H1 (cell line): Measurements from ENCODE around the gene PRRC2C. TPM values are rescaled to one million over a fixed set of nuclear protein-coding genes. Genes with fewer than 3 reads are reported as not detected.

ENCODE experiments used
- CTCF ChIA-PET: fragments of 300-600 bp; sonication (Branson Sonifier 250); formaldehyde crosslinking; loops from one replicate; lab custom pipeline; 2021; ENCODE audit not compliant: partially characterized antibody; lab: Charles Lee
- POLR2A ChIA-PET: fragments of 300-600 bp; sonication (Branson Sonifier 250); formaldehyde crosslinking; loops from one replicate; lab custom pipeline; 2021; ENCODE audit warnings: inconsistent platforms; ENCODE audit not compliant: partially characterized antibody; lab: Charles Lee
- DNase-seq, 2 experiments: peaks; one replicate each; pipeline versions ENCODE4 v3.0.0 to v3.0.0-alpha.2; 2010 to 2022; ENCODE audit warnings: low spot score in 2 of 2, low read depth in 1 of 2, mixed read lengths in 1 of 2
- FAIRE-seq: peaks from 2 replicates; lab custom pipeline; 2011; peaks lifted over from hg19 to GRCh38; lab: Jason Lieb, UNC
- H2AFZ ChIP-seq: 2 replicates; pipeline ENCODE4 v1.8.1; 2012; ENCODE audit warnings: low read length, inconsistent platforms
- H2AK5ac ChIP-seq: 2 replicates; pipeline ENCODE4 v1.6.1; 2013; ENCODE audit warnings: low read depth, low read length
- H2BK120ac ChIP-seq: replicated peaks from 2 replicates; pipeline ENCODE3; 2013; ENCODE audit warnings: low read depth, low read length, inconsistent platforms
- H2BK12ac ChIP-seq: 2 replicates; pipeline ENCODE4 v1.6.1; 2013; ENCODE audit warnings: low read depth, low read length
- H2BK15ac ChIP-seq: 2 replicates; pipeline ENCODE4 v1.6.1; 2013; ENCODE audit warnings: low read length
- H2BK20ac ChIP-seq: 2 replicates; pipeline ENCODE4 v1.6.1; 2013; ENCODE audit warnings: low read length
- H2BK5ac ChIP-seq: 2 replicates; pipeline ENCODE4 v1.6.1; 2013; ENCODE audit warnings: low read depth, low read length
- H3K14ac ChIP-seq: 2 replicates; pipeline ENCODE4 v1.6.1; 2013; ENCODE audit warnings: inconsistent platforms; ENCODE audit not compliant: insufficient read length
- H3K18ac ChIP-seq: 2 replicates; pipeline ENCODE4 v1.6.1; 2013; ENCODE audit warnings: low read length; ENCODE audit errors: extremely low read depth
- H3K23ac ChIP-seq: 2 replicates; pipeline ENCODE4 v1.6.1; 2013; ENCODE audit warnings: inconsistent platforms; ENCODE audit not compliant: insufficient read length
- H3K23me2 ChIP-seq: 2 replicates; pipeline ENCODE4 v1.6.1; 2013; ENCODE audit warnings: low read depth, low read length
- H3K27ac ChIP-seq: 2 replicates; pipeline ENCODE4 v1.6.1; 2011; ENCODE audit warnings: low read depth, low read length, inconsistent platforms
- H3K27me3 ChIP-seq, 4 experiments: replicated peaks in 1 of 4; 1 replicate in 1 of 4; 2 replicates in 3 of 4; pipeline versions ENCODE4 v1.6.1 to v1.8.1; 2011 to 2013; ENCODE audit warnings: low read length in 3 of 4, mild to moderate bottlenecking in 3 of 4, inconsistent platforms in 2 of 4, mixed read lengths in 2 of 4, moderate library complexity in 1 of 4; ENCODE audit not compliant: control insufficient read depth in 3 of 4, insufficient read depth in 3 of 4; ENCODE audit errors: extremely low read depth in 1 of 4
- H3K36me3 ChIP-seq, 4 experiments: 2 replicates each; pipeline versions ENCODE4 v1.6.1 to v1.8.1; 2011 to 2013; ENCODE audit warnings: mild to moderate bottlenecking in 4 of 4, low read length in 3 of 4, moderate library complexity in 2 of 4, control low read depth in 1 of 4, inconsistent platforms in 1 of 4; ENCODE audit not compliant: insufficient read depth in 4 of 4, control insufficient read depth in 2 of 4
- H3K4ac ChIP-seq: replicated peaks from 2 replicates; pipeline ENCODE3; 2013; ENCODE audit warnings: low read length, low read depth, mixed read lengths, inconsistent platforms; ENCODE audit not compliant: insufficient read length
- H3K4me1 ChIP-seq, 4 experiments: replicated peaks in 1 of 4; 1 replicate in 1 of 4; 2 replicates in 3 of 4; pipeline versions ENCODE4 v1.6.1 to v1.8.1; 2011 to 2013; ENCODE audit warnings: low read length in 3 of 4, inconsistent platforms in 2 of 4, mixed read lengths in 1 of 4; ENCODE audit not compliant: insufficient read depth in 4 of 4, control insufficient read depth in 3 of 4
- H3K4me2 ChIP-seq, 2 experiments: 2 replicates each; pipeline versions ENCODE4 v1.6.1 to v1.8.1; 2011 to 2013; ENCODE audit warnings: low read depth in 2 of 2, low read length in 2 of 2, control low read depth in 1 of 2, inconsistent platforms in 1 of 2, mild to moderate bottlenecking in 1 of 2; ENCODE audit not compliant: insufficient read depth in 1 of 2
- H3K4me3 ChIP-seq, 4 experiments: fragments of 200-600, 300-600 bp in 1 of 4; sonication (generic), shearing (Covaris generic), sonication (Bioruptor Twin) in 1 of 4; 2 replicates each; pipeline versions ENCODE4 v1.5.1 to v1.8.1; 2011 to 2016; ENCODE audit warnings: low read length in 4 of 4, low read depth in 3 of 4, control low read depth in 2 of 4, inconsistent platforms in 2 of 4, mild to moderate bottlenecking in 2 of 4, mixed read lengths in 1 of 4, moderate library complexity in 1 of 4; ENCODE audit not compliant: insufficient read depth in 2 of 4; ENCODE audit errors: extremely low read depth in 1 of 4
- H3K56ac ChIP-seq: replicated peaks from 2 replicates; pipeline ENCODE3; 2013; ENCODE audit warnings: low read depth, mild to moderate bottlenecking, mixed read lengths, low read length, inconsistent platforms; ENCODE audit not compliant: insufficient read length
- H3K79me1 ChIP-seq: 2 replicates; pipeline ENCODE4 v1.6.1; 2013; ENCODE audit warnings: low read depth, low read length, control low read depth
- H3K79me2 ChIP-seq, 2 experiments: 2 replicates each; pipeline versions ENCODE4 v1.6.1 to v1.8.1; 2012 to 2013; ENCODE audit warnings: low read length in 2 of 2, mild to moderate bottlenecking in 2 of 2, inconsistent platforms in 1 of 2; ENCODE audit not compliant: insufficient read depth in 2 of 2, control insufficient read depth in 1 of 2
- H3K9ac ChIP-seq, 4 experiments: replicated peaks in 1 of 4; 1 replicate in 1 of 4; 2 replicates in 3 of 4; pipeline versions ENCODE4 v1.6.1 to v1.8.1; 2011 to 2013; ENCODE audit warnings: low read depth in 3 of 4, low read length in 3 of 4, control low read depth in 2 of 4, mild to moderate bottlenecking in 2 of 4, moderate library complexity in 2 of 4, inconsistent platforms in 1 of 4; ENCODE audit errors: extremely low read depth in 1 of 4
- H3K9me3 ChIP-seq, 2 experiments: 2 replicates each; pipeline versions ENCODE4 v1.6.1 to v1.8.1; 2012 to 2013; ENCODE audit warnings: mild to moderate bottlenecking in 2 of 2, moderate library complexity in 2 of 2, control low read depth in 1 of 2, inconsistent platforms in 1 of 2, low read depth in 1 of 2, low read length in 1 of 2, mixed read lengths in 1 of 2; ENCODE audit not compliant: insufficient read depth in 2 of 2
- H4K20me1 ChIP-seq, 2 experiments: replicated peaks in 1 of 2; 2 replicates each; pipeline versions ENCODE3 to v1.8.1; 2011 to 2013; ENCODE audit warnings: inconsistent platforms in 2 of 2, low read length in 2 of 2, mild to moderate bottlenecking in 1 of 2; ENCODE audit not compliant: insufficient read depth in 2 of 2, control insufficient read depth in 1 of 2
- H4K5ac ChIP-seq: 2 replicates; pipeline ENCODE4 v1.6.1; 2013; ENCODE audit warnings: low read length, low read depth, mixed read lengths, inconsistent platforms; ENCODE audit not compliant: insufficient read length
- H4K8ac ChIP-seq: 2 replicates; pipeline ENCODE4 v1.8.0; 2013; ENCODE audit warnings: mild to moderate bottlenecking, moderate library complexity, low read length, inconsistent platforms; ENCODE audit not compliant: insufficient read depth; ENCODE audit errors: extremely low read depth
- H4K91ac ChIP-seq: replicated peaks from 2 replicates; pipeline ENCODE3; 2013; ENCODE audit warnings: low read length, mixed read lengths, inconsistent platforms; ENCODE audit not compliant: insufficient read length
- CEBPB ChIP-seq: IDR thresholded peaks from 2 replicates; pipeline ENCODE4 v1.6.1; 2012; ENCODE audit warnings: low read depth, low read length
- EZH2 ChIP-seq: fragments of 200-600 bp; sonication (generic); IDR thresholded peaks from 2 replicates; pipeline ENCODE4 v1.7.1; 2012; ENCODE audit warnings: low read depth, mild to moderate bottlenecking, moderate library complexity, low read length, inconsistent platforms; ENCODE audit not compliant: severe bottlenecking
- JUND ChIP-seq: IDR thresholded peaks from 2 replicates; pipeline ENCODE4 v1.6.1; 2011; ENCODE audit warnings: mild to moderate bottlenecking, improper control_type of control experiment, low read length
- KDM4A ChIP-seq: IDR thresholded peaks from one replicate; pipeline ENCODE4 v1.7.1; 2012; ENCODE audit warnings: low read depth, mild to moderate bottlenecking, moderate library complexity, low read length, inconsistent platforms; ENCODE audit not compliant: severe bottlenecking
- RBBP5 ChIP-seq: IDR thresholded peaks from 2 replicates; pipeline ENCODE4 v1.7.1; 2012; ENCODE audit warnings: low read depth, mild to moderate bottlenecking, inconsistent platforms, low read length, moderate library complexity, borderline replicate concordance
- SIX5 ChIP-seq: IDR thresholded peaks from 2 replicates; pipeline ENCODE4 v1.6.1; 2011; ENCODE audit warnings: mild to moderate bottlenecking, low read depth, low read length
- SP4 ChIP-seq: IDR thresholded peaks from 2 replicates; pipeline ENCODE4 v1.6.1; 2012; ENCODE audit warnings: low read length, inconsistent platforms
- TBP ChIP-seq: IDR thresholded peaks from 2 replicates; pipeline ENCODE4 v1.6.1; 2011; ENCODE audit warnings: low read depth, low read length, improper control_type of control experiment
- TEAD4 ChIP-seq: IDR thresholded peaks from 2 replicates; pipeline ENCODE4 v1.6.1; 2012; ENCODE audit warnings: low read depth, low read length, inconsistent platforms, mixed read lengths
- USF2 ChIP-seq: IDR thresholded peaks from 2 replicates; pipeline ENCODE4 v1.6.1; 2011; ENCODE audit warnings: low read length, improper control_type of control experiment
- polyA plus RNA-seq, 7 experiments: library from polyadenylated mRNA; depleted of rRNA in 3 of 7; stranded (reverse) in 5 of 7; unstranded in 2 of 7; fragments of >200 nt in 5 of 7; fragments of 200-250 nt in 2 of 7; gene quantifications; 1 replicate in 5 of 7; 2 replicates in 1 of 7; 4 replicates in 1 of 7; pipeline versions ENCODE4 v1.2.1 to v1.2.3, GENCODE V29; 2011 to 2013; ENCODE audit warnings: missing spikeins in 2 of 7, mixed read lengths in 2 of 7
- total RNA-seq: library from RNA; stranded (reverse); fragmentation: NEBNext Ultra II Directional; extraction: Animal tissue kit (Norgen Biotek cat#: 25700); gene quantifications from 2 replicates; pipeline ENCODE4 v1.2.1, GENCODE V29; 2021

Gene PRRC2C
- total and polyA plus RNA-seq, 2 of the 8 experiments (the other 6 are each of a cell fraction or from before 2014, with no cell fraction given) = 125 to 264 TPM

- H3K4me1 ChIP-seq = no peaks in the 10 kb centered on the region
- H3K23me2 ChIP-seq = no peaks in the 10 kb centered on the region
- DNase-seq = no peak
- no peak overlapping the region for H2AK5ac ChIP-seq
- POLR2A ChIA-PET = no interaction called here
- H3K4me3 ChIP-seq = no peak overlapping the region
- H3K36me3 ChIP-seq = no peaks in the 10 kb centered on the region
- no peak for TF ChIP-seq TBP
- TF ChIP-seq SIX5 = no peak
- no peak for TF ChIP-seq EZH2
- no peak for TF ChIP-seq SP4
- no peak for TF ChIP-seq CEBPB
- TF ChIP-seq RBBP5 = no peak
- no peak for TF ChIP-seq TEAD4
- TF ChIP-seq JUND = no peak
- no peak for TF ChIP-seq KDM4A
- no peak for TF ChIP-seq USF2
- TF ChIP-seq, all 59 proteins: peak for 0
- Histone ChIP-seq H2BK15ac (no peak overlapping the region), H4K91ac (no peak overlapping the region), H3K4me2 (no peak overlapping the region), H3K4ac (no peak overlapping the region), H2BK120ac (no peak overlapping the region), H4K20me1 (no peaks in the 10 kb centered on the region), H3K23ac (no peak overlapping the region), H2BK20ac (no peak overlapping the region), H2BK5ac (no peak overlapping the region), H3K27me3 (no peaks in the 10 kb centered on the region), H3K18ac (no peak overlapping the region), H3K9me3 (no peaks in the 10 kb centered on the region), H3K79me2 (no peaks in the 10 kb centered on the region), H3K9ac (no peak overlapping the region), H3K27ac (no peak overlapping the region), H3K79me1 (no peaks in the 10 kb centered on the region), H3K14ac (no peak overlapping the region), H4K5ac (no peak overlapping the region), H3K56ac (no peak overlapping the region), H4K8ac (no peak overlapping the region), H2BK12ac (no peak overlapping the region), H2AFZ (no peak overlapping the region)
- no peak for FAIRE-seq
- CTCF ChIA-PET = interaction anchor here (0.6 kb wide), 1 partner anchor 13 kb away, joined by 3 read pairs; no protein-coding TSS in a partner anchor
These were observed 17.7 kb upstream of the PRRC2C start for GRCh38 chr1:171467626-171468025.
